ENCODE measurements around the gene SOHLH1.

The SOHLH1 gene

DNA sequence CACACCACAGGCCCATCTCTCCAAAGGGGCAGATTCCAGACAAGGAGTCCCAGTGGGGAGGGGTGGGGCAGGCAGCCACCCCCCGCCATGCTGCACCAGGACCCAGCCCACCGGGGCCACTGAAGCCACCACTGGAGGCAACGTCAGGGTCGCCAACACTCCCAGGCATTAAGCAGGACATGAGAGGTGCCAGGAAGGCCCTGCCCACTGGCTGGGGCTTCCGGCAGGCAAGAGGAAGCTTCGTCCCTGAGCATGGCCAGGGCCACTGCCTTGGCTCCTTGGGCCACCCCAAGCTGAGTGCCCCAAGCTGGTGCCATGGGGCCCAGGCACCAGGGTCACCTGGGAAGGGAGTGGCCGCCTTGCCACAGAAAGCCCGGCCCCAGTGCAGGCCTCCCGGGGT, 20.2 kb upstream of the SOHLH1 start:
- H3K4me3 ChIP-seq (ENCODE audit: low read length) = no peak overlapping the region
- H3K9ac ChIP-seq (ENCODE audit: low read length) = no peak overlapping the region
- no peaks in the 10 kb centered on the region for H3K27me3 ChIP-seq (ENCODE audit: low read depth, low read length)

DNA sequence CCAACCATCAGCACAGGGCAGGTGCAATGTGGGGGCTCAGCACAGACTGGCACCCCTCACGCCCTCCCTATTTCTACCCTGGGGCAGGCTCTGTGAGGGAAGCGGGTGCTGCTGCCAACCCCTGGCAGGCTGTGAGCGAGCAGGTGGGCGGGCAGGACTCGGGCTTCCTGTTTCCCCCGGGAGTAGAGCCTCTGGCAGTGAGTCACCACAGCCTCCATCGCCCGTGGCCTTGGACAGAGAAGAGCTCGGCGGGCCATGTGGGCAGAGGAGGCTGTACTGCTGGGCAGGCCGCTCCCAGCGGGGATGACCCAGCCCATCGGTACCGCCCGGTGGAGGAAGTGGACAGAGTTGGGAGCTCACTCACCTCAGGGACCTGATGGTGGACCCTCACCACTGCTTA, 19.3 kb upstream of the SOHLH1 start:
- Histone ChIP-seq H3K9ac (ENCODE audit: low read length) (no peak overlapping the region), H3K79me2 (ENCODE audit: low read length) (no peaks in the 10 kb centered on the region), H3K4me1 (ENCODE audit: low read length) (no peaks in the 10 kb centered on the region), H3K4me2 (ENCODE audit: low read length) (no peak overlapping the region), H3K4me3 (ENCODE audit: low read length) (no peak overlapping the region), H4K20me1 (ENCODE audit: insufficient read depth, low read length) (no peaks in the 10 kb centered on the region), H3K27ac (ENCODE audit: low read length) (no peak overlapping the region), H3K9me3 (ENCODE audit: insufficient read depth, low read length) (no peaks in the 10 kb centered on the region), H3K27me3 (ENCODE audit: low read depth, low read length) (no peaks in the 10 kb centered on the region), H3K36me3 (replicated peaks; ENCODE audit: low read depth, low read length) (no peaks in the 10 kb centered on the region), H2AFZ (ENCODE audit: low read depth, low read length) (no peak overlapping the region)
- no peak for TF ChIP-seq EZH2phosphoT487 (IDR thresholded peaks at IDR 0.05; ENCODE audit: low read depth)
- TF ChIP-seq, protein P1, sequence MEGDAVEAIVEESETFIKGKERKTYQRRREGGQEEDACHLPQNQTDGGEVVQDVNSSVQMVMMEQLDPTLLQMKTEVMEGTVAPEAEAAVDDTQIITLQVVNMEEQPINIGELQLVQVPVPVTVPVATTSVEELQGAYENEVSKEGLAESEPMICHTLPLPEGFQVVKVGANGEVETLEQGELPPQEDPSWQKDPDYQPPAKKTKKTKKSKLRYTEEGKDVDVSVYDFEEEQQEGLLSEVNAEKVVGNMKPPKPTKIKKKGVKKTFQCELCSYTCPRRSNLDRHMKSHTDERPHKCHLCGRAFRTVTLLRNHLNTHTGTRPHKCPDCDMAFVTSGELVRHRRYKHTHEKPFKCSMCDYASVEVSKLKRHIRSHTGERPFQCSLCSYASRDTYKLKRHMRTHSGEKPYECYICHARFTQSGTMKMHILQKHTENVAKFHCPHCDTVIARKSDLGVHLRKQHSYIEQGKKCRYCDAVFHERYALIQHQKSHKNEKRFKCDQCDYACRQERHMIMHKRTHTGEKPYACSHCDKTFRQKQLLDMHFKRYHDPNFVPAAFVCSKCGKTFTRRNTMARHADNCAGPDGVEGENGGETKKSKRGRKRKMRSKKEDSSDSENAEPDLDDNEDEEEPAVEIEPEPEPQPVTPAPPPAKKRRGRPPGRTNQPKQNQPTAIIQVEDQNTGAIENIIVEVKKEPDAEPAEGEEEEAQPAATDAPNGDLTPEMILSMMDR (IDR thresholded peaks at IDR 0.05; ENCODE audit: low read depth, low read length) = no peak

More for the DNA sequence above, 20.2 kb upstream of the SOHLH1 start:
- Histone ChIP-seq H3K27ac (ENCODE audit: low read length) (no peak overlapping the region), H4K20me1 (ENCODE audit: insufficient read depth, low read length) (no peaks in the 10 kb centered on the region), H3K79me2 (ENCODE audit: low read length) (no peaks in the 10 kb centered on the region), H3K36me3 (replicated peaks; ENCODE audit: low read depth, low read length) (no peaks in the 10 kb centered on the region), H3K4me1 (ENCODE audit: low read length) (no peaks in the 10 kb centered on the region), H3K4me2 (ENCODE audit: low read length) (no peak overlapping the region), H2AFZ (ENCODE audit: low read depth, low read length) (no peak overlapping the region), H3K9me3 (ENCODE audit: insufficient read depth, low read length) (no peaks in the 10 kb centered on the region)
- TF ChIP-seq, protein P1 (IDR thresholded peaks at IDR 0.05; ENCODE audit: low read depth, low read length) = no peak
- TF ChIP-seq EZH2phosphoT487 (IDR thresholded peaks at IDR 0.05; ENCODE audit: low read depth) = no peak

DNA sequence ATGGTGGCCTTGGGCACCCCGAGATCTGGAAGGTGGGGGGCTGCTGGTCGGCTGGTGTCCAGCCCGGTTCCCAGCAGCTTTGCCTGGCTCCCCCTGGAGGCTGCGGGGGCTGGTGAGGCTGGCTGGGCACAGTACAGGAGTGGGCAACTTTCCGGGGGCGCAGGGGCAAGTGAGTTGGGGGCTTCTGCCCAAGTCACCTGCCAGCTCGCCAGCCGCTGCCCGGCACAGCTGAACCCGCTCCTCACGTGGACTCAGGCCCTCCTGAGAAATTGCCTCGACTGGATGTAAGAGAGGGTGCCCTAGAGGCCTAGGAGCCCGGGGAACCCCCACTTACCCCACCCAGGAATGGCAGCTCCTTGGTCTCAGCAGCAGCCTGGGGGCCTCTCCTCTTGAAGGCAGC, 18.1 kb upstream of the SOHLH1 start:
- no peaks in the 10 kb centered on the region for H3K27me3 ChIP-seq (ENCODE audit: low read depth, low read length)
- H3K9me3 ChIP-seq (ENCODE audit: insufficient read depth, low read length) = no peaks in the 10 kb centered on the region
- no peak overlapping the region for H3K27ac ChIP-seq (ENCODE audit: low read length)
- TF ChIP-seq EZH2phosphoT487 (IDR thresholded peaks at IDR 0.05; ENCODE audit: low read depth) = no peak
- TF ChIP-seq, protein P1 (IDR thresholded peaks at IDR 0.05; ENCODE audit: low read depth, low read length) = no peak
- no peaks in the 10 kb centered on the region for H3K79me2 ChIP-seq (ENCODE audit: low read length)
- H4K20me1 ChIP-seq (ENCODE audit: insufficient read depth, low read length) = no peaks in the 10 kb centered on the region
- H3K4me1 ChIP-seq (ENCODE audit: low read length) = no peaks in the 10 kb centered on the region
- H3K9ac ChIP-seq (ENCODE audit: low read length) = no peak overlapping the region
- no peaks in the 10 kb centered on the region for H3K36me3 ChIP-seq (replicated peaks; ENCODE audit: low read depth, low read length)
- no peak overlapping the region for H3K4me3 ChIP-seq (ENCODE audit: low read length)
- no peak overlapping the region for H3K4me2 ChIP-seq (ENCODE audit: low read length)
- no peak overlapping the region for H2AFZ ChIP-seq (ENCODE audit: low read depth, low read length)

DNA sequence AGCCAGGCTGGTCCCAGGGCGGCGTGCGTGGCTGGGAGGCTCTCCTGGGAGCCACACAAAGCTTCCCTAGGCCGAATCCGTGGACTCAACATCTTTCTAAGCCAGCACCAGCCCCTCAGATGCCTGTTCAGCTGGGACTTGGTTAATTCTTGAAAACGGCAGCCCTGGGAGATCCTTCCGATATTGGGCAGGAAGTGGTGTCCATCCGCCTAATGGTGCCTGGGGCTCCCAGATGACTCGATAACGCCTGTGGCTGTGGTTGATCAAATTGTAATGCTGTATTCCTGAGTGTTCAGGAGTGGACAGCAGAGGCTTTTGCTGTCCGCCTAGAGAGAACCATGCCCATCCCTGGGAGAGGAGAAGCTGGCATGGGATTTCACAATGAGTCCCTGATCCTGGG, 16.8 kb upstream of the SOHLH1 start:
- H3K4me1 ChIP-seq (ENCODE audit: low read length) = no peaks in the 10 kb centered on the region
- H3K36me3 ChIP-seq (replicated peaks; ENCODE audit: low read depth, low read length) = no peaks in the 10 kb centered on the region
- no peak overlapping the region for H3K27ac ChIP-seq (ENCODE audit: low read length)
- no peak overlapping the region for H2AFZ ChIP-seq (ENCODE audit: low read depth, low read length)
- H3K4me3 ChIP-seq (ENCODE audit: low read length) = no peak overlapping the region
- no peaks in the 10 kb centered on the region for H3K79me2 ChIP-seq (ENCODE audit: low read length)
- H4K20me1 ChIP-seq (ENCODE audit: insufficient read depth, low read length) = no peaks in the 10 kb centered on the region
- no peaks in the 10 kb centered on the region for H3K9me3 ChIP-seq (ENCODE audit: insufficient read depth, low read length)
- TF ChIP-seq, protein P1 (IDR thresholded peaks at IDR 0.05; ENCODE audit: low read depth, low read length) = no peak
- no peak for TF ChIP-seq EZH2phosphoT487 (IDR thresholded peaks at IDR 0.05; ENCODE audit: low read depth)
- no peak overlapping the region for H3K4me2 ChIP-seq (ENCODE audit: low read length)
- H3K9ac ChIP-seq (ENCODE audit: low read length) = no peak overlapping the region
- H3K27me3 ChIP-seq (ENCODE audit: low read depth, low read length) = no peaks in the 10 kb centered on the region
